Measurements from ENCODE around the gene TRMT10C.

The TRMT10C gene

DNA sequence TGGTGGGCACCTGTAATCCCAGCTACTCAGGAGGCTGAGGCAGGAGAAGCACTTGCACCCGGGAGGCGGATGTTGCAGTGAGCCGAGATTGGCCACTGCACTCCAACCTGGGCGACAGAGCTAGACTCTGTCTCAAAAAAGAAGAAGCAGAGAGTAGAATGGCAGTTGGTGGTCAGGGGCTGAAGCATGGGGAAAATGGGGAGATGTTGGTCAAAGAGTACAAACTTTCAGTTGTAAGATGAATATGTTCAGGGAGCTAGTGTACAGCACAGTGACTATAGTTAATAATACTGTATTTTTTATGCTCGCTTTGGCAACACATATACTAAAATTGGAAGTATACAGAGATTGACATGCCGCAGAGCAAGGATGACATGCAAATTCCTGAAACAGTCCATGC is 53.9 kb downstream of the TRMT10C start:
- H3K4me3 ChIP-seq (ENCODE audit: low read depth, low read length): no peak overlapping the region
- H3K27me3 ChIP-seq: no peaks in the 10 kb centered on the region
- no peaks in the 10 kb centered on the region for H3K9me3 ChIP-seq
- H3K36me3 ChIP-seq: no peaks in the 10 kb centered on the region
- TF ChIP-seq, protein P1, sequence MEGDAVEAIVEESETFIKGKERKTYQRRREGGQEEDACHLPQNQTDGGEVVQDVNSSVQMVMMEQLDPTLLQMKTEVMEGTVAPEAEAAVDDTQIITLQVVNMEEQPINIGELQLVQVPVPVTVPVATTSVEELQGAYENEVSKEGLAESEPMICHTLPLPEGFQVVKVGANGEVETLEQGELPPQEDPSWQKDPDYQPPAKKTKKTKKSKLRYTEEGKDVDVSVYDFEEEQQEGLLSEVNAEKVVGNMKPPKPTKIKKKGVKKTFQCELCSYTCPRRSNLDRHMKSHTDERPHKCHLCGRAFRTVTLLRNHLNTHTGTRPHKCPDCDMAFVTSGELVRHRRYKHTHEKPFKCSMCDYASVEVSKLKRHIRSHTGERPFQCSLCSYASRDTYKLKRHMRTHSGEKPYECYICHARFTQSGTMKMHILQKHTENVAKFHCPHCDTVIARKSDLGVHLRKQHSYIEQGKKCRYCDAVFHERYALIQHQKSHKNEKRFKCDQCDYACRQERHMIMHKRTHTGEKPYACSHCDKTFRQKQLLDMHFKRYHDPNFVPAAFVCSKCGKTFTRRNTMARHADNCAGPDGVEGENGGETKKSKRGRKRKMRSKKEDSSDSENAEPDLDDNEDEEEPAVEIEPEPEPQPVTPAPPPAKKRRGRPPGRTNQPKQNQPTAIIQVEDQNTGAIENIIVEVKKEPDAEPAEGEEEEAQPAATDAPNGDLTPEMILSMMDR (IDR thresholded peaks at IDR 0.05; ENCODE audit: low read depth, low read length): no peak
- no peak for DNase-seq
- no peaks in the 10 kb centered on the region for H3K4me1 ChIP-seq
